Spleen (tissue), 11 donors: Measurements from ENCODE around the gene TMEM14A. TPM values are rescaled to one million over a fixed set of nuclear protein-coding genes. Genes with fewer than 3 reads are reported as not detected.

Experiments
- DNase-seq: peaks from one replicate; pipeline ENCODE4 v3.0.0-alpha.2; 2020
- H3K27ac ChIP-seq, 8 donors: fragments of 200-600 bp; sonication (generic) in 7 of 8; 1 replicate in 4 of 8; 2 replicates in 4 of 8; pipeline versions ENCODE4 v1.5.0 to v1.8.0; 2016 to 2021; ENCODE audit warnings: inconsistent platforms in 4 of 8, mild to moderate bottlenecking in 4 of 8, moderate library complexity in 1 of 8
- H3K27me3 ChIP-seq, 7 donors: fragments of 200-600 bp; sonication (generic) in 6 of 7; replicated peaks in 1 of 7; 1 replicate in 4 of 7; 2 replicates in 3 of 7; pipeline versions ENCODE4 v1.5.0 to v1.8.0; 2016 to 2021; ENCODE audit warnings: inconsistent platforms in 3 of 7, mild to moderate bottlenecking in 1 of 7
- H3K36me3 ChIP-seq, 6 donors: fragments of 200-600 bp; sonication (generic) in 5 of 6; 1 replicate in 4 of 6; 2 replicates in 2 of 6; pipeline versions ENCODE4 v1.5.0 to v1.8.0; 2016 to 2021; ENCODE audit warnings: inconsistent platforms in 2 of 6
- H3K4me1 ChIP-seq, 6 donors: fragments of 200-600 bp; sonication (generic) in 5 of 6; 1 replicate in 3 of 6; 2 replicates in 3 of 6; pipeline versions ENCODE4 v1.5.0 to v1.8.0; 2016 to 2021; ENCODE audit warnings: inconsistent platforms in 3 of 6
- H3K4me3 ChIP-seq, 8 donors: fragments of 200-600 bp; sonication (generic) in 7 of 8; 1 replicate in 4 of 8; 2 replicates in 4 of 8; pipeline versions ENCODE4 v1.5.0 to v1.8.0; 2016 to 2021; ENCODE audit warnings: inconsistent platforms in 4 of 8, mild to moderate bottlenecking in 4 of 8, moderate library complexity in 2 of 8
- H3K9me3 ChIP-seq, 8 donors: fragments of 200-600 bp; sonication (generic) in 7 of 8; 1 replicate in 4 of 8; 2 replicates in 4 of 8; pipeline versions ENCODE4 v1.5.0 to v1.8.0; 2016 to 2021; ENCODE audit warnings: inconsistent platforms in 4 of 8
- CTCF ChIP-seq, 11 experiments: fragments of 200-600 bp in 7 of 11; fragments of 450-650 bp in 4 of 11; sonication (generic) in 4 of 11; IDR thresholded peaks in 8 of 11; conservative IDR thresholded peaks in 3 of 11; 1 replicate in 7 of 11; 2 replicates in 4 of 11; pipeline versions ENCODE4 v1.4.0 to v1.8.0; 2016 to 2021; ENCODE audit warnings: antibody characterized with exemption in 11 of 11, inconsistent platforms in 4 of 11, mild to moderate bottlenecking in 1 of 11
- POLR2A ChIP-seq, 3 donors: fragments of 450-650 bp; IDR thresholded peaks; one replicate each; pipeline ENCODE4 v1.5.1; 2017; ENCODE audit warnings: antibody characterized with exemption in 3 of 3, mild to moderate bottlenecking in 1 of 3
- POLR2AphosphoS5 ChIP-seq, 3 donors: sonication (generic); formaldehyde crosslinking; IDR thresholded peaks; one replicate each; pipeline ENCODE4 v1.5.1; 2017; ENCODE audit warnings: antibody characterized with exemption in 3 of 3
- WGBS, 5 donors: extraction: QIAGEN DNeasy Blood & Tissue Kit in 3 of 5; methylation state at CpG; one replicate each; pipeline versions ENCODE4 v1.1.5 to v1.1.7; 2013 to 2018; 5-methylcytosine and 5-hydroxymethylcytosine counted together
- intact Hi-C: fragments of 100-400 bp; cut with DNase I; formaldehyde crosslinking; loops from one replicate; pipeline ENCODE4 v1.15.0; 2023; ENCODE audit warnings: low total_unique reads
- polyA plus RNA-seq, 3 donors: library from polyadenylated mRNA; stranded (reverse); fragments of 200-250 nt; gene quantifications; one replicate each; pipeline ENCODE4 v1.2.1, GENCODE V29; 2013
- total RNA-seq, 7 donors: library from RNA; depleted of rRNA in 3 of 7; stranded (reverse); fragments of >200 nt in 3 of 7; fragmentation: NEBNext Ultra II Directional in 4 of 7; extraction: Animal tissue kit (Norgen Biotek cat#: 25700) in 4 of 7; gene quantifications; one replicate each; pipeline versions ENCODE4 v1.1.0 to v1.2.1, GENCODE V29; 2016 to 2021
- donor health status: healthy with polysubstance abuse.
- donor health status: DM: no; HTN: no; CAD: no; lungs with moderate emphysema.
- donor health status: DM: no; HTN: no; CAD: no.
- donor health status: Bipolar disorder and iron deficiency.
- donor health status: healthy.
- donor health status: DM: no; HTN: no; CAD: no.
- donor health status: DM: yes; HTN: yes; CAD: no.

Gene TMEM14A
- total and polyA plus RNA-seq, 10 donors = 7.5 to 20.3 (median 12.1) TPM

DNA sequence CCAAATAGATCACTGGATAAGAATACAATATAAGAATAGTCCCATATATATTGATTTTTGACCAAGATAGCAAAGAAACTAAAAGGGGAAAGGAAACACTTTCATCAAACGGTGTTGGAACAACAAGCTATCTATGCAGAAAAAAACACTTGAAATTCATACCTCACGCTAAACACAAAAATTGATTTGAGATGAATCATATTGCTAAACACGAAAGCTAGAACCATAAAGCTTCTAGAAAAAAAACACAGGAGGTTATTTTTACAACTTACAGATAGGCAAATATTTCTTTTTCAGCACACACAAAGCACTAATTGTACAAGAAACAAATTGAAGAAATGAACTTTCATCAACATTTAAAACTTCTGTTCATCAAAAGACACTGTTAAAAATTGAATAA, 36.7 kb upstream of the TMEM14A start:
- no peaks in the 10 kb centered on the region for H3K27me3 ChIP-seq
- no peak for TF ChIP-seq CTCF (IDR thresholded peaks at IDR 0.05 in 8 of 11, conservative IDR thresholded peaks at IDR 0.05 in 3 of 11)
- TF ChIP-seq POLR2AphosphoS5 (IDR thresholded peaks at IDR 0.05) = no peak
- TF ChIP-seq POLR2A (IDR thresholded peaks at IDR 0.05) = no peak
- H3K27ac ChIP-seq = no peak overlapping the region
- 78 to 91% (median 88%) methylated on average over 3 of the region's 3 CpGs for WGBS, 5 donors
- H3K9me3 ChIP-seq = no peaks in the 10 kb centered on the region
- no peak overlapping the region for H3K4me3 ChIP-seq
- H3K36me3 ChIP-seq = no peaks in the 10 kb centered on the region
- no peak for DNase-seq
- no peaks in the 10 kb centered on the region for H3K4me1 ChIP-seq
- intact Hi-C loops = no loop called here

DNA sequence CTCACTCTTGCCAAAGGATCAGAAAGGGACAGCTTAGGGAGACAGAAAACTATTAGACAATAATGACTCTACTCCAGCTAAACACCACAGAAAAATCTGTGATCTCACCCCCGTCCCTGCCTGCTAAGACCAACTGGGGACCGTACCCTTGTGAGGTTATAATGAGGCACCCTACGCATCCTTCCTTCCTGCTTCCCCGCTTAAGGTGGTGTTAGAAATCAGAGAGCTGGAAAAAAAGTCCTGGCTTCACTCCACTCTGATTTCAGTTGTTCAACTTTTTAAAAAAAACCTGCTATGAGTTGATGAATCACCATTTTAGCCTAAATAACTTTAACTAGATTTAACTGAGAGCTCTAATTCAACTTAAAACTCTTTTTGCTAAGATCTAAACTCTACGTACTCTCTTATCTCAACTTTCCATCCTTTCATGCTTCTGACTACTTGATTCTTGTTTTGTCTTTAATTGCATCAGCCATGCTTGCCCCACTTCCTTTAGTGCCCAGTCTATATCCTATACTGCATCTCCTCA, 35.8 kb upstream of the TMEM14A start:
- Histone ChIP-seq H3K4me3 (no peak overlapping the region), H3K36me3 (no peaks in the 10 kb centered on the region), H3K4me1 (no peaks in the 10 kb centered on the region), H3K9me3 (no peaks in the 10 kb centered on the region), H3K27ac (no peak overlapping the region), H3K27me3 (no peaks in the 10 kb centered on the region)
- TF ChIP-seq CTCF (IDR thresholded peaks at IDR 0.05 in 8 of 11, conservative IDR thresholded peaks at IDR 0.05 in 3 of 11) (no peak), POLR2AphosphoS5 (IDR thresholded peaks at IDR 0.05) (no peak), POLR2A (IDR thresholded peaks at IDR 0.05) (no peak)
- intact Hi-C loops = no loop called here
- DNase-seq = no peak
- WGBS, 5 donors = 34 to 49% (median 44%) methylated on average over 5 of the region's 5 CpGs

DNA sequence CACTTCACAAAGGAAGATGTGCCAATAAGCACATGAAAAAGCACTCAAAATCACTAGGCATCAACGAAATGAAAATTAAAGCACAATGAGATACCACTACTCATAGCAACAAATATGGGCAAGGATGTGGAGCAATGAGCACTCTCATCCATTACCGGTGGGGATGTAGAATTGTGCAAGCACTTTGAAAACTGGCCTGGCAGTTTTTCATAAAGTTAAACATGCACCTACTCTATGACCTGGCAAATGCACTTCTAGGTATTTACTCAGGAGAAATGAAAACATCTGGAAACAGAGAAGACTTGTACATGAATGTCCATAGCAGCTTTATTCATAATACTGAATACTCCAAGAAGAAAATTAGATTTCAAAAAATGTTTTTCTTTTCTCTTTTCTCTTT, 34.1 kb upstream of the TMEM14A start:
- no peak overlapping the region for H3K4me3 ChIP-seq
- peaks cover 0 to 13% (median 8%) of the 10 kb centered on the region in 6 donors for H3K4me1 ChIP-seq
- TF ChIP-seq POLR2A (IDR thresholded peaks at IDR 0.05) = no peak
- TF ChIP-seq POLR2AphosphoS5 (IDR thresholded peaks at IDR 0.05) = no peak
- no peak for TF ChIP-seq CTCF (IDR thresholded peaks at IDR 0.05 in 8 of 11, conservative IDR thresholded peaks at IDR 0.05 in 3 of 11)
- H3K9me3 ChIP-seq = no peaks in the 10 kb centered on the region
- DNase-seq = no peak
- 46 to 79% (median 74%) methylated on average over 2 of the region's 2 CpGs for WGBS, 5 donors
- H3K27me3 ChIP-seq = no peaks in the 10 kb centered on the region
- no peaks in the 10 kb centered on the region for H3K36me3 ChIP-seq
- intact Hi-C loops = no loop called here
- H3K27ac ChIP-seq = no peak overlapping the region

GRCh38 chr6:52639493-52639892, 31.4 kb upstream of the TMEM14A start:
- no peak for TF ChIP-seq POLR2A (IDR thresholded peaks at IDR 0.05)
- TF ChIP-seq POLR2AphosphoS5 (IDR thresholded peaks at IDR 0.05) = no peak
- TF ChIP-seq CTCF (IDR thresholded peaks at IDR 0.05 in 8 of 11, conservative IDR thresholded peaks at IDR 0.05 in 3 of 11) = no peak
- Histone ChIP-seq H3K9me3 (no peaks in the 10 kb centered on the region), H3K4me3 (no peak overlapping the region), H3K27me3 (no peaks in the 10 kb centered on the region), H3K4me1 (peaks cover 0 to 14% (median 11%) of the 10 kb centered on the region in 6 donors), H3K27ac (no peak overlapping the region), H3K36me3 (no peaks in the 10 kb centered on the region)
- 89 to 100% (median 93%) methylated on average over 2 of the region's 2 CpGs for WGBS, 5 donors
- intact Hi-C loops = no loop called here
- DNase-seq = no peak
